H9 (cell line): ENCODE data around the gene RAB31. TPM values are rescaled to one million over a fixed set of nuclear protein-coding genes. Genes with fewer than 3 reads are reported as not detected.

Source experiments
- DNase-seq: peaks from one replicate; pipeline ENCODE4 v3.0.0-alpha.2; 2017
- H2AFZ ChIP-seq: one replicate; pipeline ENCODE4 v1.6.1; 2013; ENCODE audit warnings: mild to moderate bottlenecking, low read length, control low read depth, moderate library complexity
- H2AK5ac ChIP-seq: 2 replicates; pipeline ENCODE4 v1.6.1; 2013; ENCODE audit warnings: low read length, control low read depth, mixed read lengths; ENCODE audit not compliant: insufficient read length
- H2BK120ac ChIP-seq: one replicate; pipeline ENCODE4 v1.6.1; 2013; ENCODE audit warnings: low read depth, mild to moderate bottlenecking, low read length, control low read depth, inconsistent platforms; ENCODE audit not compliant: poor library complexity, severe bottlenecking
- H2BK12ac ChIP-seq: 2 replicates; pipeline ENCODE4 v1.6.1; 2013; ENCODE audit warnings: low read length, control low read depth, mixed read lengths, low read depth; ENCODE audit not compliant: insufficient read length
- H2BK15ac ChIP-seq: 2 replicates; pipeline ENCODE4 v1.6.1; 2013; ENCODE audit warnings: low read depth, low read length, control low read depth
- H2BK20ac ChIP-seq: one replicate; pipeline ENCODE4 v1.6.1; 2013; ENCODE audit warnings: low read depth, mild to moderate bottlenecking, low read length, control low read depth, inconsistent platforms; ENCODE audit not compliant: poor library complexity, severe bottlenecking
- H2BK5ac ChIP-seq: 2 replicates; pipeline ENCODE4 v1.6.1; 2013; ENCODE audit warnings: low read length, control low read depth, mixed read lengths; ENCODE audit not compliant: insufficient read length
- H3K14ac ChIP-seq: 2 replicates; pipeline ENCODE4 v1.6.1; 2013; ENCODE audit warnings: low read length, control low read depth; ENCODE audit not compliant: insufficient read depth
- H3K18ac ChIP-seq: 2 replicates; pipeline ENCODE4 v1.6.1; 2013; ENCODE audit warnings: low read depth, mild to moderate bottlenecking, mixed read lengths, low read length, control low read depth; ENCODE audit not compliant: insufficient read length
- H3K23ac ChIP-seq: 2 replicates; pipeline ENCODE4 v1.6.1; 2013; ENCODE audit warnings: low read length, control low read depth, mixed read lengths, low read depth; ENCODE audit not compliant: insufficient read length
- H3K23me2 ChIP-seq: 2 replicates; pipeline ENCODE4 v1.6.1; 2013; ENCODE audit warnings: low read depth, mild to moderate bottlenecking, mixed read lengths, low read length, control low read depth; ENCODE audit not compliant: insufficient read length, poor library complexity, severe bottlenecking
- H3K27ac ChIP-seq: 2 replicates; pipeline ENCODE4 v1.5.1; 2013; ENCODE audit warnings: low read length, control low read depth, mixed read lengths, low read depth; ENCODE audit not compliant: insufficient read length
- H3K27me3 ChIP-seq: 2 replicates; pipeline ENCODE4 v1.6.1; 2013; ENCODE audit warnings: low read length, control low read depth, inconsistent platforms; ENCODE audit not compliant: insufficient read depth
- H3K4ac ChIP-seq: 2 replicates; pipeline ENCODE4 v1.6.1; 2013; ENCODE audit warnings: low read depth, mild to moderate bottlenecking, control low read depth, inconsistent platforms, low read length, moderate library complexity
- H3K4me1 ChIP-seq: 2 replicates; pipeline ENCODE4 v1.6.1; 2013; ENCODE audit warnings: low read length, control low read depth, inconsistent platforms; ENCODE audit not compliant: insufficient read depth
- H3K4me2 ChIP-seq: 2 replicates; pipeline ENCODE4 v1.6.1; 2013; ENCODE audit warnings: low read length, control low read depth, mixed read lengths; ENCODE audit not compliant: insufficient read length, insufficient read depth
- H3K56ac ChIP-seq: 2 replicates; pipeline ENCODE4 v1.6.1; 2013; ENCODE audit warnings: low read depth, mild to moderate bottlenecking, mixed read lengths, low read length, control low read depth; ENCODE audit not compliant: insufficient read length
- H3K79me1 ChIP-seq: 2 replicates; pipeline ENCODE4 v1.6.1; 2013; ENCODE audit warnings: low read depth, mild to moderate bottlenecking, moderate library complexity, low read length, control low read depth, inconsistent platforms; ENCODE audit not compliant: insufficient read depth, poor library complexity, severe bottlenecking
- H3K79me2 ChIP-seq: 2 replicates; pipeline ENCODE4 v1.6.1; 2013; ENCODE audit warnings: low read length, control low read depth, inconsistent platforms; ENCODE audit not compliant: insufficient read depth
- H3K9ac ChIP-seq: 2 replicates; pipeline ENCODE4 v1.6.1; 2013; ENCODE audit warnings: low read length, control low read depth, mixed read lengths; ENCODE audit not compliant: insufficient read length; ENCODE audit errors: extremely low read depth
- H3K9me3 ChIP-seq: one replicate; pipeline ENCODE4 v1.6.1; 2013; ENCODE audit warnings: low read depth, low read length, inconsistent platforms; ENCODE audit not compliant: control insufficient read depth
- H3T11ph ChIP-seq: one replicate; pipeline ENCODE4 v1.6.1; 2013; ENCODE audit warnings: mild to moderate bottlenecking, low read length, control low read depth, inconsistent platforms
- H4K20me1 ChIP-seq: one replicate; pipeline ENCODE4 v1.6.1; 2013; ENCODE audit not compliant: control insufficient read depth, insufficient read length, insufficient read depth
- H4K5ac ChIP-seq: 2 replicates; pipeline ENCODE4 v1.6.1; 2013; ENCODE audit warnings: low read depth, mild to moderate bottlenecking, mixed read lengths, low read length, control low read depth; ENCODE audit not compliant: insufficient read length
- H4K8ac ChIP-seq: replicated peaks from 2 replicates; pipeline ENCODE4 v1.6.1; 2013; ENCODE audit warnings: low read length, control low read depth, mixed read lengths, low read depth; ENCODE audit not compliant: insufficient read length
- H4K91ac ChIP-seq: 2 replicates; pipeline ENCODE4 v1.6.1; 2013; ENCODE audit warnings: low read depth, mild to moderate bottlenecking, moderate library complexity, mixed read lengths, low read length, control low read depth; ENCODE audit not compliant: insufficient read length
- H3K27ac Mint-ChIP-seq, 3 experiments: 2 replicates in 2 of 3; 3 replicates in 1 of 3; pipeline ENCODE4 v1.8.0; 2020 to 2021; ENCODE audit warnings: mixed read lengths in 3 of 3, mild to moderate bottlenecking in 1 of 3, moderate library complexity in 1 of 3
- H3K27me3 Mint-ChIP-seq: 2 replicates; pipeline ENCODE4 v1.8.0; 2021; ENCODE audit warnings: low read depth, mild to moderate bottlenecking, moderate library complexity, mixed read lengths
- H3K36me3 Mint-ChIP-seq, 3 experiments: 2 replicates in 2 of 3; 3 replicates in 1 of 3; pipeline ENCODE4 v1.8.0; 2020 to 2021; ENCODE audit warnings: low read depth in 3 of 3, mixed read lengths in 3 of 3; ENCODE audit not compliant: insufficient read depth in 1 of 3
- H3K4me1 Mint-ChIP-seq, 2 experiments: 2 replicates each; pipeline ENCODE4 v1.8.0; 2020; ENCODE audit warnings: mixed read lengths in 2 of 2
- H3K4me3 Mint-ChIP-seq, 2 experiments: 2 replicates in 1 of 2; 3 replicates in 1 of 2; pipeline ENCODE4 v1.8.0; 2020 to 2021; ENCODE audit warnings: mild to moderate bottlenecking in 2 of 2, mixed read lengths in 2 of 2, moderate library complexity in 1 of 2
- H3K9me3 Mint-ChIP-seq, 2 experiments: 2 replicates in 1 of 2; 3 replicates in 1 of 2; pipeline ENCODE4 v1.8.0; 2020; ENCODE audit warnings: mild to moderate bottlenecking in 2 of 2, mixed read lengths in 2 of 2, moderate library complexity in 1 of 2
- WGBS: extraction: QIAGEN DNeasy Blood & Tissue Kit; methylation state at CpG from one replicate; pipeline ENCODE4 v1.1.7; 2013; ENCODE audit warnings: missing lambda C conversion rate, low lambda C conversion rate, mixed read lengths; ENCODE audit not compliant: insufficient read length; ENCODE audit errors: extremely low coverage; 5-methylcytosine and 5-hydroxymethylcytosine counted together
- total RNA-seq: library from RNA; stranded (reverse); gene quantifications from 2 replicates; pipeline ENCODE4 v1.2.1, GENCODE V29; 2021
- TF ChIP-seq, protein P1 (sequence below): fragments of 200-600 bp; sonication (generic); conservative IDR thresholded peaks from 3 replicates; pipeline ENCODE4 v1.8.0; 2021; ENCODE audit warnings: antibody characterized with exemption, mild to moderate bottlenecking

Gene RAB31
- total RNA-seq, 1 experiment from 2014 or later: 22.4 TPM

DNA sequence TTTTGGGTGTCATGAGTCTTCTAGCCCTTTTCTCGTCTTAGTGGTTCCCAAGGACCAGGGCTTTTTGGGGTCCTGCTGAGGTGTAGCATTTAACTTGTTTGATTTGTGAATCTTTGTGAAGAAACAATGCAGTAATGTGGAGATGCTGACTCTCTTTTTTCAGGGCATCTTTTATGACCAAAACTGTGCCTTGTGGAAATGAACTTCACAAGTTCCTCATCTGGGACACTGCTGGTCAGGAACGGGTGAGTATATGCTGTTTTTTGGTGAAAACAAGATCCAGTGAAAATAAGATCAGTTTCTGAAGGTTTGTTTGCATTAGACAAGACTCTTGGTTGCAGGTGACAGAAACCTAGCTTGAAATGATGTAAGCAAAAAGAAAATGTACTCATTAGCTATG lies 83.9 kb downstream of the RAB31 start:
- no peak overlapping the region for H2BK15ac ChIP-seq
- no peak overlapping the region for H3K4me3 Mint-ChIP-seq
- H3K4me1 ChIP-seq: no peaks in the 10 kb centered on the region
- no peak overlapping the region for H2AFZ ChIP-seq
- no peak overlapping the region for H3K4me2 ChIP-seq
- H3K9me3 ChIP-seq: no peaks in the 10 kb centered on the region
- H4K8ac ChIP-seq: no peak overlapping the region
- H3K23me2 ChIP-seq: no peaks in the 10 kb centered on the region
- DNase-seq: no peak
- no peak overlapping the region for H2BK20ac ChIP-seq
- H3T11ph ChIP-seq: no peak overlapping the region
- TF ChIP-seq, protein P1, sequence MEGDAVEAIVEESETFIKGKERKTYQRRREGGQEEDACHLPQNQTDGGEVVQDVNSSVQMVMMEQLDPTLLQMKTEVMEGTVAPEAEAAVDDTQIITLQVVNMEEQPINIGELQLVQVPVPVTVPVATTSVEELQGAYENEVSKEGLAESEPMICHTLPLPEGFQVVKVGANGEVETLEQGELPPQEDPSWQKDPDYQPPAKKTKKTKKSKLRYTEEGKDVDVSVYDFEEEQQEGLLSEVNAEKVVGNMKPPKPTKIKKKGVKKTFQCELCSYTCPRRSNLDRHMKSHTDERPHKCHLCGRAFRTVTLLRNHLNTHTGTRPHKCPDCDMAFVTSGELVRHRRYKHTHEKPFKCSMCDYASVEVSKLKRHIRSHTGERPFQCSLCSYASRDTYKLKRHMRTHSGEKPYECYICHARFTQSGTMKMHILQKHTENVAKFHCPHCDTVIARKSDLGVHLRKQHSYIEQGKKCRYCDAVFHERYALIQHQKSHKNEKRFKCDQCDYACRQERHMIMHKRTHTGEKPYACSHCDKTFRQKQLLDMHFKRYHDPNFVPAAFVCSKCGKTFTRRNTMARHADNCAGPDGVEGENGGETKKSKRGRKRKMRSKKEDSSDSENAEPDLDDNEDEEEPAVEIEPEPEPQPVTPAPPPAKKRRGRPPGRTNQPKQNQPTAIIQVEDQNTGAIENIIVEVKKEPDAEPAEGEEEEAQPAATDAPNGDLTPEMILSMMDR: no peak
- H4K20me1 ChIP-seq: no peaks in the 10 kb centered on the region
- H3K23ac ChIP-seq: no peak overlapping the region
- no peaks in the 10 kb centered on the region for H3K27me3 Mint-ChIP-seq
- no peak overlapping the region for H3K4ac ChIP-seq
- no peak overlapping the region for H3K18ac ChIP-seq
- no peak overlapping the region for H2BK5ac ChIP-seq
- H3K36me3 Mint-ChIP-seq: peaks cover 0 to 7% (median 7%) of the 10 kb centered on the region in 3 experiments; a peak in 5 of 7 replicates
- no peak overlapping the region for H3K9ac ChIP-seq
- no CpG with 5 or more reads among the region's 2 CpGs for WGBS
- H3K27me3 ChIP-seq: no peaks in the 10 kb centered on the region
- no peaks in the 10 kb centered on the region for H3K79me2 ChIP-seq
- H3K4me1 Mint-ChIP-seq: peaks cover 0 to 2% of the 10 kb centered on the region in 2 experiments; a peak in 2 of 4 replicates
- no peak overlapping the region for H3K14ac ChIP-seq
- H2AK5ac ChIP-seq: no peak overlapping the region
- no peak overlapping the region for H3K56ac ChIP-seq
- no peak overlapping the region; a peak in 1 of 7 replicates for H3K27ac Mint-ChIP-seq
- no peaks in the 10 kb centered on the region for H3K9me3 Mint-ChIP-seq
- H3K79me1 ChIP-seq: no peaks in the 10 kb centered on the region
- H2BK12ac ChIP-seq: no peak overlapping the region
- H4K91ac ChIP-seq: no peak overlapping the region
- no peak overlapping the region for H4K5ac ChIP-seq
- no peak overlapping the region for H2BK120ac ChIP-seq
- H3K27ac ChIP-seq: no peak overlapping the region
